Parathyroid adenoma (tissue), 2 donors: Measurements from ENCODE around the gene OCIAD2.
"Not testable (repeated sequence)": the region's sequence is repeated elsewhere in the genome, so short reads cannot be mapped to it uniquely, and the experiment has no call there.

ENCODE experiments used
- H2AFZ ChIP-seq: fragments of 300-600 bp; sonication (generic); one replicate; pipeline ENCODE4 v1.7.0; 2017; ENCODE audit warnings: antibody characterized with exemption, mild to moderate bottlenecking
- H3K27ac ChIP-seq: fragments of 300-600 bp; sonication (generic); one replicate; pipeline ENCODE4 v1.7.0; 2017
- H3K27me3 ChIP-seq: fragments of 300-600 bp; sonication (generic); one replicate; pipeline ENCODE4 v1.7.0; 2017; ENCODE audit warnings: low read length; ENCODE audit not compliant: control insufficient read depth, insufficient read depth
- H3K36me3 ChIP-seq: fragments of 300-600 bp; sonication (generic); one replicate; pipeline ENCODE4 v1.7.0; 2017; ENCODE audit warnings: low read length; ENCODE audit not compliant: control insufficient read depth, insufficient read depth
- H3K4me1 ChIP-seq: fragments of 300-600 bp; sonication (generic); one replicate; pipeline ENCODE4 v1.7.0; 2017; ENCODE audit warnings: control low read depth
- H3K4me2 ChIP-seq: fragments of 300-600 bp; sonication (generic); one replicate; pipeline ENCODE4 v1.7.0; 2017; ENCODE audit warnings: low read length
- H3K4me3 ChIP-seq: fragments of 300-600 bp; sonication (generic); one replicate; pipeline ENCODE4 v1.7.0; 2017; ENCODE audit warnings: low read depth, low read length
- H3K79me2 ChIP-seq: fragments of 300-600 bp; sonication (generic); one replicate; pipeline ENCODE4 v1.7.0; 2017; ENCODE audit warnings: control low read depth
- H3K9ac ChIP-seq: fragments of 300-600 bp; sonication (generic); one replicate; pipeline ENCODE4 v1.7.0; 2017; ENCODE audit warnings: mild to moderate bottlenecking
- H3K9me3 ChIP-seq: fragments of 300-600 bp; sonication (generic); one replicate; pipeline ENCODE4 v1.7.0; 2017; ENCODE audit warnings: low read length; ENCODE audit not compliant: control insufficient read depth
- CTCF ChIP-seq: fragments of 300-600 bp; sonication (generic); IDR thresholded peaks from one replicate; pipeline ENCODE4 v1.7.0; 2017; ENCODE audit warnings: antibody characterized with exemption, mild to moderate bottlenecking
- donor health status: primary hyperparathyroidism.

Gene OCIAD2

GRCh38 chr4:48858130-48858529 is 48.4 kb downstream of the OCIAD2 start:
- Histone ChIP-seq H3K79me2 (no peaks in the 10 kb centered on the region), H3K4me3 (no peak overlapping the region), H2AFZ (no peak overlapping the region), H3K9me3 (no peaks in the 10 kb centered on the region), H3K27me3 (no peaks in the 10 kb centered on the region), H3K4me2 (no peak overlapping the region), H3K36me3 (no peaks in the 10 kb centered on the region), H3K4me1 (no peaks in the 10 kb centered on the region), H3K27ac (no peak overlapping the region), H3K9ac (no peak overlapping the region)
- TF ChIP-seq CTCF, result no peak

DNA sequence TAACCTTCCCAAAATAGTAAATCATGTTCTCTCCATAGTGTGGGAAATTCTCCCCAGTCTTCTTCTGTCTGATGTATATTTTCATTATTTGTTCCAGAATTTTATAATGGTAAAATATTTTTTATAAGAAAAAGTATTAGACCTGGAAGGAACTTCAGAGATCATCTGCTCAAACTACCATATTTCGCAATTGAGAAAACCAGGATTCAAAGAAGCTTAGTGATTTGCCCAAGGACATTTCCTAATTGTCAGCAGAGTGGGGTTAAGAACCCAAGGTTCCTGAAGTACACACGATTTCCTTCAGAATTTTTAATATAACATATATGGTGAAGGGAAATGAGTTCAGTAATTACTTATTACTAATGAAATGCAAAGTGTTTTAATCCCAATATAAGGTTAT is 51.6 kb downstream of the OCIAD2 start:
- no peak for TF ChIP-seq CTCF
- no peaks in the 10 kb centered on the region for H3K79me2 ChIP-seq
- H3K36me3 ChIP-seq, result no peaks in the 10 kb centered on the region
- H3K4me2 ChIP-seq, result no peak overlapping the region
- H2AFZ ChIP-seq, result no peak overlapping the region
- no peak overlapping the region for H3K4me3 ChIP-seq
- no peaks in the 10 kb centered on the region for H3K27me3 ChIP-seq
- no peak overlapping the region for H3K9ac ChIP-seq
- no peaks in the 10 kb centered on the region for H3K4me1 ChIP-seq
- no peaks in the 10 kb centered on the region for H3K9me3 ChIP-seq
- H3K27ac ChIP-seq, result no peak overlapping the region

GRCh38 chr4:48854395-48854683 is 52.2 kb downstream of the OCIAD2 start:
- Histone ChIP-seq H2AFZ (no peak overlapping the region), H3K27ac (no peak overlapping the region), H3K4me3 (no peak overlapping the region), H3K27me3 (no peaks in the 10 kb centered on the region), H3K9me3 (no peaks in the 10 kb centered on the region), H3K36me3 (no peaks in the 10 kb centered on the region), H3K9ac (no peak overlapping the region), H3K4me1 (no peaks in the 10 kb centered on the region), H3K79me2 (no peaks in the 10 kb centered on the region), H3K4me2 (no peak overlapping the region)
- TF ChIP-seq CTCF, result no peak

DNA sequence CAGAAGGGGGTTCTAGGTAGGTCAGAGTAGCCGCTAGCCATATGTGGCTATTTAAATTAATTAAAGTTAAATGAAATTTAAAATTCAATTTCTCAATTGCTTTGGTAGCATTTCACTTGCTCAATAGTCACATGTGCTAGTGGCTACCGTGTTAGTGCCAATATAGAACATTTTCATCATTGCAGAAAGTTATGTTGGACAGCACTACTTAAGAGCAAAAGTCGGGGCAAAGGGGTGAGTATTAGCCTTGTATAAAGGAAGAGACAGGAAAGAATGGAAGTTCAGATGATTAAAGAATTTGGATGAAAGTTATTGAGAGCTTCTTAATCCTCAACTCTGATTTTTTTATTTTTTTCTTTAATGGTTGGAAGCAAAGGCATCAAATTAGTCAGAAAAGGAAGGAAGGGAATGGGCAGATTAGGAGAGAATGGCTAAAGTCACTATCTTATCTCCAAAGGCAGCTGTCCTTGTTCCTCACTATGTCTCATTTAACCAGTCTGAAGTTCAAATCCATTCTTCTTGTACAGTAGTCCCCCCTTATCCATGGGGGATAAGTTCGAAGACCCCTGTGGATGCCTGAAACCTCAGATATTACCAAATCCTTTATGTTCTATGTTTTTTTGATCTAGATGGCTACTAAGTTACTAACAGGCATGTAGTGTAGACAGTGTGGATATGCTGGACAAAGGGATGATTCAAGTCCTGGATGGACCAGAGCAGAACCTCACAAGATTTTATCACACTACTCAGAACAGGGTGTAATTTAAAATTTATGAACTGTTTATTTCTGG is 52.8 kb downstream of the OCIAD2 start:
- no peak for TF ChIP-seq CTCF
- no peaks in the 10 kb centered on the region for H3K36me3 ChIP-seq
- no peak overlapping the region for H3K4me2 ChIP-seq
- no peaks in the 10 kb centered on the region for H3K27me3 ChIP-seq
- no peak overlapping the region for H3K27ac ChIP-seq
- no peaks in the 10 kb centered on the region for H3K4me1 ChIP-seq
- no peak overlapping the region for H3K9ac ChIP-seq
- H3K4me3 ChIP-seq, result no peak overlapping the region
- H3K9me3 ChIP-seq, result no peaks in the 10 kb centered on the region
- H2AFZ ChIP-seq, result no peak overlapping the region
- no peaks in the 10 kb centered on the region for H3K79me2 ChIP-seq

GRCh38 chr4:48851651-48852050 is 54.9 kb downstream of the OCIAD2 start:
- Histone ChIP-seq H3K4me1 (no peaks in the 10 kb centered on the region), H3K27ac (no peak overlapping the region), H3K4me3 (no peak overlapping the region), H2AFZ (no peak overlapping the region), H3K27me3 (no peaks in the 10 kb centered on the region), H3K9ac (no peak overlapping the region), H3K9me3 (no peaks in the 10 kb centered on the region), H3K79me2 (no peaks in the 10 kb centered on the region), H3K4me2 (no peak overlapping the region), H3K36me3 (no peaks in the 10 kb centered on the region)
- TF ChIP-seq CTCF, result no peak

DNA sequence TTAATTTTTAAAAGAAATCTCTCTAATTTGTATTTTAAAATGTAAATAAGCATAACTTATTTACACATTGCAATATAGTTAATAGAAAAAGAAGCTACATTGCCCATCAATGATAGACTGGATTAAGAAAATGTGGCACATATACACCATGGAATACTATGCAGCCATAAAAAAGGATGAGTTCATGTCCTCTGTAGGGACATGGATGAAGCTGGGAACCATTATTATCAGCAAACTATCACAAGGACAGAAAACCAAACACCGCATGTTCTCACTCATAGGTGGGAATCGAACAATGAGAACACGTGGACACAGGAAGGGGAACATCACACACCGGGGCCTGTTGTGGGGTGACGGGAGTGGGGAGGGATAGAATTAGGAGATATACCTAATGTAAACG is 57.8 kb downstream of the OCIAD2 start:
- not testable (repeated sequence) for H3K4me2 ChIP-seq, H3K36me3 ChIP-seq, H3K9ac ChIP-seq, H3K9me3 ChIP-seq, H2AFZ ChIP-seq, H3K27ac ChIP-seq, H3K4me1 ChIP-seq, H3K79me2 ChIP-seq, H3K4me3 ChIP-seq, H3K27me3 ChIP-seq
